ENCODE results near the gene SAMD13.

Gene SAMD13

DNA sequence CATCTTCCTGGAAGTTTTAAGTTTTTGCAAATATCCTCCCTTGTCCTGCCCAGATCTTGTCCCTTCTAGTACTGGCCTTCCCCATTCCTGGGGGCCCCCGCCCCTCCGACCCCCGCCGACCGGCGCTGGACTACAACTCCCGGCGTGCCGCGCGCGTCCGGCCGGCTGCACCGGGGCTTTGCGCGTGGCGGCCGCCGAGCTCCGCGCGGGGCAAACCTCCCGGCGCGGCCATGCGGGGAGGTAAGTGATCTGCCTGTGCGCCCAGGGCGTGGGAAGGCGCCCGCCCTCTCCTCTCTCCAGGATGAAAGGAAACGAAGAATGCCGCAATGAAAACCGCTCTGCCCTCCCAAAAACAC lies 3.2 kb upstream of the SAMD13 start:
- Mint-ChIP-seq H3K4me1 (peaks cover 36% of the 10 kb centered on the region), H3K4me3 (peak overlapping the region; percentile 94 to 95), H3K27ac (peak overlapping the region; percentile 82 to 93), H3K9me3 (no peaks in the 10 kb centered on the region), H3K27me3 (peaks cover 10% of the 10 kb centered on the region)
- ATAC-seq (peak; percentile 84), DNase-seq (peak; percentile 49 to 50)

GRCh38 chr1:84298684-84299535 lies 2.6 kb upstream of the SAMD13 start:
- Mint-ChIP-seq H3K4me1 (peaks cover 39% of the 10 kb centered on the region), H3K9me3 (no peaks in the 10 kb centered on the region), H3K4me3 (peak overlapping the region; percentile 94 to 95), H3K27me3 (peaks cover 10% of the 10 kb centered on the region), H3K27ac (peak overlapping the region; percentile 85 to 95)
- peak; percentile 76 for ATAC-seq
- DNase-seq = peak; percentile 24 to 37

- peak overlapping the region; percentile 85 to 95 for H3K27ac Mint-ChIP-seq
- H3K4me3 Mint-ChIP-seq = peak overlapping the region; percentile 94 to 95
- H3K4me1 Mint-ChIP-seq = peaks cover 44% of the 10 kb centered on the region
- peaks cover 10% of the 10 kb centered on the region for H3K27me3 Mint-ChIP-seq
- H3K9me3 Mint-ChIP-seq = no peaks in the 10 kb centered on the region
- ATAC-seq (no peak), DNase-seq (no peak)
Measured at GRCh38 chr1:84299536-84300170, 1.9 kb upstream of the SAMD13 start.

DNA sequence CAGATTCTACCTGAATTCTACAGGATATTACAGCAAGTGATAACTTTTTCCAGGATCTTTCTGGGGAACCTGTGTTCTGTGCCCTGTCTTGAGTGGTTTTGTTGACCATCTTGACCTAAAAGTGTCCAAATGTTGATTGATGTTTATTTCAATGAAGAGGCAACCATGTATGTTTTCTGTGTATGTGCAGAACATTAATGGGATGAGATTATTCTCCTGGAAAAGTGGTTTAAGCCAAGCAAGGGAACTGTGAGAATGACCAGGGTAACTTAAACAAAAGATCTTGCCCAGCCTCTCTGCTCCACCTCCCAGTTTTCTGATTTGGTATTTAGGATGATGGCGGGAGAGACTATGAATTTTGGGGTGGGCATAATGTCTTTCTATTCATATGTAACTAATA lies 1.0 kb upstream of the SAMD13 start:
- H3K9me3 Mint-ChIP-seq = no peaks in the 10 kb centered on the region
- ATAC-seq (no peak), DNase-seq (no peak)
- peaks cover 10% of the 10 kb centered on the region for H3K27me3 Mint-ChIP-seq
- no peak overlapping the region for H3K27ac Mint-ChIP-seq
- no peak overlapping the region for H3K4me3 Mint-ChIP-seq
- H3K4me1 Mint-ChIP-seq = peaks cover 50% of the 10 kb centered on the region

- H3K4me1 Mint-ChIP-seq = peaks cover 50% of the 10 kb centered on the region
- DNase-seq (no peak), ATAC-seq (no peak)
- H3K9me3 Mint-ChIP-seq = peaks cover 2 to 3% of the 10 kb centered on the region in 2 donors
- H3K27me3 Mint-ChIP-seq = peaks cover 9% of the 10 kb centered on the region
- H3K4me3 Mint-ChIP-seq = peak overlapping the region; percentile 72 to 78
- H3K27ac Mint-ChIP-seq = peak overlapping the region; percentile 9 to 75
Measured at GRCh38 chr1:84301785-84302385, 377 bp downstream of the SAMD13 start.

DNA sequence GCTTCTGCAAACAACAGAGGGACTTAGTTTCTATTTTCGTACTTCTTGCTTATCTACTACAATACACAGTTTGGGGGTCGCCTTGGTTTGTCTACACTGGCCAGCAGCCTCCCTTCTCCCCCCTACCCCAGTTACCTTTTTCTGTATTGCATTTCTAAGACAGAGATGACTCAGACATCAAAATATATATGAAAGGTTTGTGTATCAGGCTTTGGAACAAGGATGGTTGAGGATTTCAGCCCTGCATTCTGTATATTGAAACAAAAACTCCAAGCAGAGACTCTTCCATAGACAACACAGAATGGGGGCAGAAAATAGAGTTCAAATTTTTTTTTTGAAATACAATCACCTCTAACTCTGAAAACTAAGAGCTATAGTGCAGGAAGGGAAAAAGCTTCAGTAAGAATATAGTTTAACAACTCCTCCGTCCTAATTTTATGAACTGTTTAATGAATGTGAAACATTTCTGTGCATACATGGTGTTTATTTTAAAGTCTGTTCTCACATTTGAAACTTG lies 1.9 kb downstream of the SAMD13 start:
- H3K4me3 Mint-ChIP-seq = peak overlapping the region; percentile 72 to 78
- DNase-seq (no peak), ATAC-seq (no peak)
- peaks cover 43% of the 10 kb centered on the region for H3K4me1 Mint-ChIP-seq
- H3K9me3 Mint-ChIP-seq = peaks cover 13 to 15% of the 10 kb centered on the region in 2 donors
- H3K27ac Mint-ChIP-seq = peak overlapping the region; percentile 44 to 67
- H3K27me3 Mint-ChIP-seq = no peaks in the 10 kb centered on the region

GRCh38 chr1:84307398-84307797 lies 5.9 kb downstream of the SAMD13 start:
- Mint-ChIP-seq H3K27me3 (no peaks in the 10 kb centered on the region), H3K9me3 (peaks cover 13 to 15% of the 10 kb centered on the region in 2 donors), H3K4me3 (no peak overlapping the region), H3K4me1 (peaks cover 22% of the 10 kb centered on the region), H3K27ac (no peak overlapping the region)
- ATAC-seq (no peak), DNase-seq (no peak)

GRCh38 chr1:84311296-84311695 lies 9.8 kb downstream of the SAMD13 start:
- H3K27me3 Mint-ChIP-seq = no peaks in the 10 kb centered on the region
- H3K4me1 Mint-ChIP-seq = no peaks in the 10 kb centered on the region

GRCh38 chr1:84319662-84320061 lies 18.2 kb downstream of the SAMD13 start:
- no peak overlapping the region for H3K27ac Mint-ChIP-seq
- no peaks in the 10 kb centered on the region for H3K4me1 Mint-ChIP-seq
- peaks cover 0 to 6% of the 10 kb centered on the region in 2 donors for H3K9me3 Mint-ChIP-seq
- ATAC-seq = no peak
- no peak overlapping the region for H3K4me3 Mint-ChIP-seq
- no peaks in the 10 kb centered on the region for H3K27me3 Mint-ChIP-seq
- no peak for DNase-seq

More at GRCh38 chr1:84311296-84311695, 9.8 kb downstream of the SAMD13 start:
- Mint-ChIP-seq H3K9me3 (peaks cover 15 to 16% of the 10 kb centered on the region in 2 donors), H3K27ac (no peak overlapping the region), H3K4me3 (no peak overlapping the region)
- no peak for ATAC-seq
- DNase-seq = no peak

- no peak for ATAC-seq
- no peaks in the 10 kb centered on the region for H3K4me1 Mint-ChIP-seq
- H3K27ac Mint-ChIP-seq = no peak overlapping the region
- no peaks in the 10 kb centered on the region for H3K9me3 Mint-ChIP-seq
- DNase-seq = no peak
- no peak overlapping the region for H3K4me3 Mint-ChIP-seq
- H3K27me3 Mint-ChIP-seq = no peaks in the 10 kb centered on the region
Measured at GRCh38 chr1:84327830-84328229, 26.3 kb downstream of the SAMD13 start.

GRCh38 chr1:84330125-84330984 lies 28.8 kb downstream of the SAMD13 start:
- no peak for DNase-seq
- Mint-ChIP-seq H3K4me1 (peaks cover 14% of the 10 kb centered on the region), H3K27ac (no peak overlapping the region), H3K4me3 (no peak overlapping the region), H3K27me3 (no peaks in the 10 kb centered on the region), H3K9me3 (peaks cover 0 to 18% of the 10 kb centered on the region in 2 donors)
- no peak for ATAC-seq

DNA sequence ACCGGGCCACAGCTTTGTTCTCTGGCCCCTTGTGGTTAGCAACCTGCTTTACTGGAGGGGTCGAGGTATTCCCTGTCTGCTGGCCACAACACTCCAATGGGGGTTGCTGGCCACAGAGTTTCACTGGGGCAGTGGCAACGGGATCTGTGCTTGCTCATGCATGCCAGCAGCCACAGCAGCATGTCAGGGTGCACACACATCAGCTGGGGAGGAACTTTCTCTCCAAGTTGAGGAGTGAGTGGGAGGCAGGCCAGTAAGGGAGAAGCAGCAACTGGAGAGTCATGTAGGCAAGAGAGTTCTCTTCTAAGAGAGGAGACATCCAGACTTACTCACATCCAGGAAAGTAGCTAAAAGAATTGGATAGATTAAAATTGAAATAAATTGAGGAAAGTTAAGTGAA lies 38.0 kb downstream of the SAMD13 start:
- no peak overlapping the region for H3K27ac Mint-ChIP-seq
- peaks cover 14 to 45% of the 10 kb centered on the region in 2 donors for H3K9me3 Mint-ChIP-seq
- no peaks in the 10 kb centered on the region for H3K27me3 Mint-ChIP-seq
- DNase-seq (no peak), ATAC-seq (no peak)
- peaks cover 10% of the 10 kb centered on the region for H3K4me1 Mint-ChIP-seq
- H3K4me3 Mint-ChIP-seq = no peak overlapping the region

DNA sequence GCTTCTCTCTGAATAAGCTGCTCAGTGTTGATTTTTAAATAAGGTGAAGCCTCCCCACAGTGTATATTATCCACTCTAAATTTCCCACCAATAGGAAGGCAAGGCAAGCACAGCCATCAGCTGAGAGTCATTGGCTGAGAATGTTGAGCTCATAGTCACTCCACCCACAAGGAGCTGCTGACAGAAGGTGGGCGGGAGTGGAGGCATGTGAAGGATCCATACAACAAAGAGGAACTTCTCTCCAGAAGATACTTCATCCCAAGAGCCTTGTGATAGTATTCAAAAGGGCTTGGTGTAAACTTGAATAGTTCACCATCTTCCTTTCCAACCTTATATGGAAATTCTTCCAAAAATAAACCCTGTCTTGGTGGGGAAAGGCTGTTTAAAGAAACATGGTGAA lies 42.8 kb downstream of the SAMD13 start:
- DNase-seq = no peak
- Mint-ChIP-seq H3K27ac (no peak overlapping the region), H3K4me1 (no peaks in the 10 kb centered on the region), H3K4me3 (no peak overlapping the region), H3K27me3 (no peaks in the 10 kb centered on the region), H3K9me3 (peaks cover 5 to 9% of the 10 kb centered on the region in 2 donors)
- ATAC-seq = no peak

DNA sequence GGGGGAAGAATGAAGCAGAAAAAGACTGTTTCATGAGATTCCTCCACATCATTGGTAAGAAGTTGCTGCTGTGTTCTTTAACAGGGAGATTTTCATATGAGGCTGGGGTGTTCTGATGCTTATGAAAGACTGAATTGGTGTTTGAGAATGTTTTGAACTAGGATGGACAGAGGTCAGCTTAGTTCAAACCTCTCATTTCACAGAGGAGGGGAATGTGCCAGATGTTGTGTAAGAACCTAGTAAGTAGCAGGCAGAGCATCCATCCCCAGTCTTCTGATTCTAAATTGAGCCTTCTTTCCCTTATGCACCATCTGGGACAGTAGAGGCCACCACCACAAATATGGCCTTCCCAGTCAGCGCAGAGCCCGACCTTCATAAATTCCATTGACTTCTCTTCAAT lies 43.7 kb downstream of the SAMD13 start:
- no peaks in the 10 kb centered on the region for H3K27me3 Mint-ChIP-seq
- H3K27ac Mint-ChIP-seq = no peak overlapping the region
- peaks cover 5 to 9% of the 10 kb centered on the region in 2 donors for H3K9me3 Mint-ChIP-seq
- no peaks in the 10 kb centered on the region for H3K4me1 Mint-ChIP-seq
- DNase-seq = no peak
- ATAC-seq = no peak
- H3K4me3 Mint-ChIP-seq = no peak overlapping the region

Measured in stimulated activated naive CD8-positive, alpha-beta T cell treated with anti-CD3 and anti-CD28 coated beads, Interleukin-15, amount 100 ng/mL, for 72 hours (primary cell).